Tibial artery (tissue), 4 donors: ENCODE results near the gene NRCAM.

Source experiments
- DNase-seq, 2 donors: peaks; one replicate each; pipeline ENCODE4 v3.0.0-alpha.2; 2019
- H3K27ac ChIP-seq, 2 donors: fragments of 200-600 bp; sonication (generic) in 1 of 2; 1 replicate in 1 of 2; 2 replicates in 1 of 2; pipeline ENCODE4 v1.5.1; 2018 to 2019; ENCODE audit warnings: mild to moderate bottlenecking in 1 of 2
- H3K27me3 ChIP-seq, 2 donors: fragments of 200-600 bp; sonication (generic) in 1 of 2; one replicate each; pipeline versions ENCODE4 v1.5.1 to v1.6.0; 2016 to 2019
- H3K36me3 ChIP-seq, 3 donors: fragments of 200-600 bp; sonication (generic) in 2 of 3; one replicate each; pipeline ENCODE4 v1.5.1; 2016 to 2019; ENCODE audit warnings: mild to moderate bottlenecking in 2 of 3
- H3K4me1 ChIP-seq, 4 donors: fragments of 200-600 bp; sonication (generic) in 2 of 4; 1 replicate in 3 of 4; 2 replicates in 1 of 4; pipeline ENCODE4 v1.5.1; 2016 to 2019
- H3K4me3 ChIP-seq, 2 donors: fragments of 200-600 bp; sonication (generic) in 1 of 2; 1 replicate in 1 of 2; 2 replicates in 1 of 2; pipeline ENCODE4 v1.5.1; 2018 to 2019; ENCODE audit warnings: mild to moderate bottlenecking in 2 of 2
- H3K9me3 ChIP-seq, 3 donors: fragments of 200-600 bp; sonication (generic) in 1 of 3; one replicate each; pipeline ENCODE4 v1.5.1; 2016 to 2019
- intact Hi-C: fragments of 100-400 bp; cut with DNase I; formaldehyde crosslinking; loops from one replicate; pipeline ENCODE4 v1.15.0; 2023; ENCODE audit warnings: low total_unique reads
- TF ChIP-seq, protein P1 (sequence below), 2 experiments: fragments of 200-600 bp in 1 of 2; fragments of 450-650 bp in 1 of 2; IDR thresholded peaks; one replicate each; pipeline ENCODE4 v1.5.1; 2017 to 2019; ENCODE audit warnings: antibody characterized with exemption in 2 of 2, mild to moderate bottlenecking in 1 of 2, moderate library complexity in 1 of 2

Gene NRCAM

DNA sequence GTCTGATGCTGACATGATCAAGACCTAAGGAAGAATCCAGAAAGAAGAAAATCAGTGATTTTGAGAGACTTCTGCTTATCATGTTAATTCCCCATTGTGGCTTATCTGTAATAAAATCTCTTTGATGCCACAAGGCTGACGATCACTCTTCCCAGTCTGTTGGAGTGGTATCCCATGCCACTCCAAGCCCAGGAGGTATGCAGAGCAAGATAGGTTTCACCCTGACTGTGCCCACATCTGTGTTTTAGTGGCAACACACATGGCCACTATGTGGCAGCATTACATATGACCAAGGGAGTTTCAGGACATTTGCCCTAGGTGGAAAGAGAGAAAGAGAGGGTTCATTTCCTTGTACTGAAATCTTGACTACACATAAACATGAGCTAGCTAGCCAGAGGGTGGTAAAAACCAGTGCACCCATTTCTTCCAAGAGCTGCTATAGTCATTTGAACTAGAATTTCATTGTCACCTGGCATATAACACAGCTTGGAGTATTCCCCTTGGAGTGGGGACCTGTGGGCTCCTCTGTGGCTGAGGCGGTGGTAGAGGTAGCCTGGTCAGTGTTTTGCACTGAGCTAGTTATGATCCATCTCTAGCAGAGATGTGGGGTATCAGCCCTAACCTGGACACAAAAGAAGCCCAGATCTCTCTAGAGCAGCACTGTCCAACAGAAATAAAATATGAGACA lies 346.9 kb downstream of the NRCAM start:
- Histone ChIP-seq H3K4me3 (no peak overlapping the region), H3K27ac (no peak overlapping the region), H3K4me1 (no peaks in the 10 kb centered on the region), H3K9me3 (no peaks in the 10 kb centered on the region), H3K36me3 (no peaks in the 10 kb centered on the region), H3K27me3 (no peaks in the 10 kb centered on the region)
- intact Hi-C loops: no loop called here
- TF ChIP-seq, protein P1, sequence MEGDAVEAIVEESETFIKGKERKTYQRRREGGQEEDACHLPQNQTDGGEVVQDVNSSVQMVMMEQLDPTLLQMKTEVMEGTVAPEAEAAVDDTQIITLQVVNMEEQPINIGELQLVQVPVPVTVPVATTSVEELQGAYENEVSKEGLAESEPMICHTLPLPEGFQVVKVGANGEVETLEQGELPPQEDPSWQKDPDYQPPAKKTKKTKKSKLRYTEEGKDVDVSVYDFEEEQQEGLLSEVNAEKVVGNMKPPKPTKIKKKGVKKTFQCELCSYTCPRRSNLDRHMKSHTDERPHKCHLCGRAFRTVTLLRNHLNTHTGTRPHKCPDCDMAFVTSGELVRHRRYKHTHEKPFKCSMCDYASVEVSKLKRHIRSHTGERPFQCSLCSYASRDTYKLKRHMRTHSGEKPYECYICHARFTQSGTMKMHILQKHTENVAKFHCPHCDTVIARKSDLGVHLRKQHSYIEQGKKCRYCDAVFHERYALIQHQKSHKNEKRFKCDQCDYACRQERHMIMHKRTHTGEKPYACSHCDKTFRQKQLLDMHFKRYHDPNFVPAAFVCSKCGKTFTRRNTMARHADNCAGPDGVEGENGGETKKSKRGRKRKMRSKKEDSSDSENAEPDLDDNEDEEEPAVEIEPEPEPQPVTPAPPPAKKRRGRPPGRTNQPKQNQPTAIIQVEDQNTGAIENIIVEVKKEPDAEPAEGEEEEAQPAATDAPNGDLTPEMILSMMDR (IDR thresholded peaks at IDR 0.05): no peak
- DNase-seq: no peak

- DNase-seq: no peak
- Histone ChIP-seq H3K27me3 (no peaks in the 10 kb centered on the region), H3K4me3 (no peak overlapping the region), H3K27ac (no peak overlapping the region), H3K9me3 (no peaks in the 10 kb centered on the region), H3K4me1 (no peaks in the 10 kb centered on the region), H3K36me3 (no peaks in the 10 kb centered on the region)
- intact Hi-C loops: no loop called here
- TF ChIP-seq, protein P1 (IDR thresholded peaks at IDR 0.05): no peak
Measured at GRCh38 chr7:108108131-108108530, 348.1 kb downstream of the NRCAM start.

DNA sequence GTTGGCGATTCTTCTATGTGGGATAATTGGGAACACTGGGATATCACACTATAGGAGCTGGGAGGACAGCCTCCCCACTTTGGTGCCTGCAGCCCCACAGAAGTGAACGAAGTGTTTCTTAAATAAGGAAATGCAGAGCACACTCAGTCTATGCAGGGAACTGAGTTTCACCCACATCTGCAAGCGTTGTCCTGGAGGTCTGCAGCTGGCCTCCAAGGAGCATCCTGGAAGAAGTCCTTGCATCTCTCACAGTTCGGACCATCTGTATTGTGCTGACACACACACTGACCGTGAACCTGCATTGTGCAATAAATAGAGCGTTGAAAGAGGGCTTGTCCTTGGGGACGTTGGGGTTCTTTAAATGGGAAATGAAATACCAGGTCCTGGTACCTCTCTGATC lies 351.9 kb downstream of the NRCAM start:
- no peak for DNase-seq
- Histone ChIP-seq H3K4me3 (no peak overlapping the region), H3K27me3 (no peaks in the 10 kb centered on the region), H3K4me1 (no peaks in the 10 kb centered on the region), H3K9me3 (no peaks in the 10 kb centered on the region), H3K27ac (no peak overlapping the region), H3K36me3 (no peaks in the 10 kb centered on the region)
- intact Hi-C loops: no loop called here
- TF ChIP-seq, protein P1 (IDR thresholded peaks at IDR 0.05): no peak

DNA sequence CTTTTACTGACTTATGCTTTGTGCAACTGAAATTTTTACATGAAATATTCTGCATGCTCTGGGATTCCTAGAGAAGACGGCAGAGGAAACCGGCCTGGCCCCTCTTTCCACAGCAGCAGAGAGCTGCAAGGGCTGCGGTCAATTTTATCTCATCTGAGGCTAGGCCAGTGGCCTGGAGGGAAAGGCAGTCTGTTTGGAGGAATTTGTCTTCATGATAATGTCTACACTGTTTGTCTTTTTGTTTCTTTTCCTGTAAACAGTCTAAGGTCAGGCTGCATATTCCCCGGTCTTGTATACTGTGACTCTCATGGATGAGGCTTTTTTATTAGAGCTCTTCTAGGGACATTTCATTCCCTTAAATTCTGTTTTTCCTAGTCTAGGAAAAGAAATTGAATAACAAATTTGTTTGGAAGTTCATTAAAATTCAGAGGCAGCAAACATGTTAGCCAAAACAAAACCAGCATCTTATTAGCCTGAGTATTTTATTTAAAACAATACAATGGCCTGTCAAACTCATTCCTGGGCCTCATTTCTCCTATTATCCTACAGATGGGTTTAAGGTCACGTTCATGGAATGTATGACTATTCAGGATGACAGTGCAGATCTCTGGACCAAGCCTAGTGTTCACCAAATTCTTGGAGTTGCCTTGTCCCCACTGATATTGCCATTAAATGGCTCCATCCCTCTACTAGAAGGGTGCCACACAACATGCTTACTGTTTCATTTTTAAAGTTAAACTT lies 352.5 kb downstream of the NRCAM start:
- no peaks in the 10 kb centered on the region for H3K27me3 ChIP-seq
- no peak overlapping the region for H3K4me3 ChIP-seq
- no peaks in the 10 kb centered on the region for H3K9me3 ChIP-seq
- TF ChIP-seq, protein P1 (IDR thresholded peaks at IDR 0.05): no peak
- intact Hi-C loops: no loop called here
- DNase-seq: no peak
- H3K4me1 ChIP-seq: no peaks in the 10 kb centered on the region
- no peaks in the 10 kb centered on the region for H3K36me3 ChIP-seq
- no peak overlapping the region for H3K27ac ChIP-seq

- Histone ChIP-seq H3K27me3 (no peaks in the 10 kb centered on the region), H3K4me3 (no peak overlapping the region), H3K36me3 (no peaks in the 10 kb centered on the region), H3K4me1 (no peaks in the 10 kb centered on the region), H3K27ac (no peak overlapping the region), H3K9me3 (no peaks in the 10 kb centered on the region)
- no peak for DNase-seq
- TF ChIP-seq, protein P1 (IDR thresholded peaks at IDR 0.05): no peak
- intact Hi-C loops: no loop called here
Measured at GRCh38 chr7:108102671-108103312, 353.4 kb downstream of the NRCAM start.
